MG63 (cell line): ENCODE data around the gene MXI1. TPM values are rescaled to one million over a fixed set of nuclear protein-coding genes. Genes with fewer than 3 reads are reported as not detected.
A peak's percentile ranks its signal among the peaks of the same experiment; 100 is the strongest.

ENCODE experiments used
- DNase-seq: peaks from one replicate; pipeline ENCODE4 v3.0.0-alpha.2; 2020
- H3K27me3 ChIP-seq: fragments of 250-450 bp; sonication (Bioruptor Pico); 2 replicates; pipeline ENCODE4 v1.5.1; 2020; ENCODE audit warnings: mild to moderate bottlenecking, moderate library complexity
- H3K36me3 ChIP-seq: fragments of 250-450 bp; sonication (Bioruptor Pico); 2 replicates; pipeline ENCODE4 v1.5.1; 2020; ENCODE audit warnings: mild to moderate bottlenecking, moderate library complexity
- H3K4me3 ChIP-seq: fragments of 250-450 bp; sonication (Bioruptor Pico); 2 replicates; pipeline ENCODE4 v1.5.1; 2020; ENCODE audit warnings: mild to moderate bottlenecking, moderate library complexity
- H3K9me3 ChIP-seq: fragments of 250-450 bp; sonication (Bioruptor Pico); 2 replicates; pipeline ENCODE4 v1.5.1; 2020; ENCODE audit warnings: mild to moderate bottlenecking, moderate library complexity
- total RNA-seq: library from RNA; depleted of rRNA; stranded (reverse); fragments of >200 nt; shearing (Covaris generic); gene quantifications from 2 replicates; pipeline ENCODE4 v1.2.3, GENCODE V29; 2014; ENCODE audit warnings: low replicate concordance

The MXI1 gene
- total RNA-seq, 1 experiment from 2014 or later = 13.0 TPM

DNA sequence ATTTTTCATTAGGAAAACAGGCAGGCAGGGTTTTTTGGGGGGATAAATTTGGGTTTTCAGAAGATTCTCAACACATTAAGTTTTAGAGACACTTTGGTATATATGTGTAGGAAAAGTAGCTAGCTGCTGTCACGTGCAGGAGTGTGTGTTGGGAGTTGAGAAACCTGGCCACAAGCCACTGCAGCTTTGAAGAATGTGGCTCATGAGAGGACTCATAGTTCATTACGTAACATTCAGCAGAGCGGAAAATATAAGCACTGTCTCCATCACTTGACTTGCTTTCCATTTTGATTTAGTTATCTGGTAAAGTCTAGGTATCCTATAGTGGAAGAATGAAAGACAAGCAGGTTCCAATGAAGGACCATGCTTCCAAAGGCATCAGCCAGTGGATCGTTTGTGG lies 66.1 kb downstream of the MXI1 start:
- Histone ChIP-seq H3K27me3 (no peaks in the 10 kb centered on the region), H3K36me3 (no peaks in the 10 kb centered on the region), H3K4me3 (no peak overlapping the region), H3K9me3 (no peaks in the 10 kb centered on the region)
- peak; percentile 69 for DNase-seq

DNA sequence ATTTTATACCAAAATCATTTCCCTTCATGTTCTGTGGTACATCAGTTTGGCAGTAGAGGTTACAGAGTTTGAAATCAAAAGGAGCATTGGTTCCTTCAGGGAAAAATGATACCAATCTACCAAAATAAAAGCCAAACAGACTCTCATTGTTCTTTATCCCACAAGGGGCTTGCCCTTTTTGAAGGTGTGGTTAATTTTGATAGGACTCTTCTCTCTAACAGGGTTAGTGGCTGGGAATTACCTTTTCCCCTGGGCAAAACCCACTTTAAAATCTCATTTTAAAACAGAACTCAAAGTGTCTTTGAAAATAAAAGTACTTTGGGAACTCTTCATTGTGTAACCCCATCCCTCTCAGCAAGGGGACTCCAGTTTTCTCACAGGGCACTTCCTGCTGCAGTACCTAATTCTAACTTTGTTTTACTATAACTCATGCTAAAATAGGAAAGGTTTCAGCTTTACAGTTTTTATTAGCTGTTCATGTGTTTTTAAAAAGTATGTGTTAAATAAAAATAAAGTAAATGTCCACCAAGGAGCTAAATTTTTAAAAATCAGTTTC lies 66.7 kb downstream of the MXI1 start:
- DNase-seq = no peak
- H3K36me3 ChIP-seq = no peaks in the 10 kb centered on the region
- no peaks in the 10 kb centered on the region for H3K9me3 ChIP-seq
- no peaks in the 10 kb centered on the region for H3K27me3 ChIP-seq
- H3K4me3 ChIP-seq = no peak overlapping the region

DNA sequence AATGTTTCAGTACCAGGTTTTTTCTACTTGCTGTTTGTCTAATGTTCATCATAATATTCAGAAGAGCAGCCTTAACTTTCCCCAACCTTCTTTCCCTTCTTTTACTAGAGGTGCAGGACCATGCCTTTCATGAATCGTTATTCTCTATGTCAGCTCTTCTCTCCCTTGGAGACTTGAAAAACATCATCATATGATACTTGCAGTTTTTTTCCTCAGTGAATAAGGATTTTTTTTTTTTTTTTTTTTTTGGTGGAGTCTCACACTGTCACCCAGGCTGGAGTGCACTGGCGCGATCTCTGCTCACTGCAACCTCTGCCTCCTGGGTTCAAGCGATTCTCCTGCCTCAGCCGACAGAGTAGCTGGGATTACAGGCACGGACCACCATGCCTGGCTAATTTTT lies 67.2 kb downstream of the MXI1 start:
- H3K9me3 ChIP-seq = no peaks in the 10 kb centered on the region
- H3K36me3 ChIP-seq = no peaks in the 10 kb centered on the region
- no peak for DNase-seq
- H3K27me3 ChIP-seq = no peaks in the 10 kb centered on the region
- H3K4me3 ChIP-seq = no peak overlapping the region

DNA sequence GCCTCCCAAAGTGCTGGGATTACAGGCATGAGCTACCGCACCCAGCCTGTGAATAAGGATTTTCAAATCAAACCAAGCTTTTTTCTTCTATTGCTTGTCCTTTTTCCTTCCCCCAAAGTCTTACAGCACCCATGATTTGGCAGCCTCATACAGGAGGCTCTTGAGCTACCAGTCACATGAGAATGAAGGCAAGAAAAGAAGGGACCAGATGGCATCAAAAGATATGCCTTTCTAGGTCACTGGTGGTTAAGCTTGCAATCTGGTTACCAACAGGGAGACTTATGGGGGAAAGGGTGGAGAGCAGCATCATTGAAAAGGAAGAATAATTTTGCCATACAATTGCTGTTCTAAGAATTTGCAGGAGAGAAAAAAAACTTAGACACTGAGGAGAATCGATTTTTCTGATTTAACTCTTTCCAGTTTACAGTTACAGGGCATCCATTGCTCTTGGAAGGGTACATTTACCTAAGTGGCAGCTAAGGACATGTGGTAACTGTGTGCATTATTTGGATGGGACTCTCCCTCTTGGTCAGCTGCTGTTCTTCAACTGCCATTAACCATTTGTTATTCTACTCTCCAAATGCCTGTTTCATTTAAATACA lies 67.8 kb downstream of the MXI1 start:
- Histone ChIP-seq H3K9me3 (no peaks in the 10 kb centered on the region), H3K36me3 (no peaks in the 10 kb centered on the region), H3K27me3 (no peaks in the 10 kb centered on the region), H3K4me3 (no peak overlapping the region)
- no peak for DNase-seq

DNA sequence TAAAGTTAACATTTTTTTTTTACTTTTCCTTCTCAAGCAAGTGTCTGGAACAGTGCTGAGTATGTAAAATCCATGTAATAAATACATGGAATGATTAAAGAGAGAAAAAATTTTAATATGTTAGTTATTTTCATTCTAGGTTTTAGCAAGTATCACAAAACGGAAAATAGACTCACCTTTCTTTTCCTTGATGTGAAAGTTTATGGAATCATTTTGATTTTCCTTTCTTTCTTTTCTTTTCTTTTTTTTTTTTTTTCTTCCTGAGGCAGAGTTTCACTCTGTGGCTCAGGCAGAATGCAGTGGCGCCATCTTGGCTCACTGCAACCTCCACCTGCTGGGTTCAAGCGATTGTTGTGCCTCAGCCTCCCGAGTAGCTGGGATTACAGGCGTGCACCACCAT lies 69.2 kb downstream of the MXI1 start:
- Histone ChIP-seq H3K4me3 (no peak overlapping the region), H3K9me3 (no peaks in the 10 kb centered on the region), H3K36me3 (no peaks in the 10 kb centered on the region), H3K27me3 (no peaks in the 10 kb centered on the region)
- DNase-seq = no peak

DNA sequence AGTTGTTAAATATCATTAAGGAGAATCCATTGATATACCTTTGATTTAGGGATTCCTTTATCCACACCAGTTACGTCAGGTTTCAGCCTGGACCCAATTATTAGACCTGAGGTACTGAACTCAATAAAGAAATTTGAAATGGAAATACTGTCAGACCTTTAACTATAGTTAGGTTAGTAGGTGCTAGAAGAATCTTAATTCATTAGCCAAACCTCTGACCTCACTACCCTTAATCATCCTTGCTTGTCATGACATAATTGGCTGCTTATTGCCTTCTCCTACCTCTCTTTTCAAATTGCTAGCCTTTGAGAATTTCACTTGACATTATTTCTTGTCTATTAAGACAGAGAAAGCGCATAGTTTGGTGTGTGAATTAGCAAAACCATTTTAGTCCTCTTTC lies 70.2 kb downstream of the MXI1 start:
- no peak for DNase-seq
- no peak overlapping the region for H3K4me3 ChIP-seq
- H3K27me3 ChIP-seq = no peaks in the 10 kb centered on the region
- H3K9me3 ChIP-seq = no peaks in the 10 kb centered on the region
- H3K36me3 ChIP-seq = no peaks in the 10 kb centered on the region

DNA sequence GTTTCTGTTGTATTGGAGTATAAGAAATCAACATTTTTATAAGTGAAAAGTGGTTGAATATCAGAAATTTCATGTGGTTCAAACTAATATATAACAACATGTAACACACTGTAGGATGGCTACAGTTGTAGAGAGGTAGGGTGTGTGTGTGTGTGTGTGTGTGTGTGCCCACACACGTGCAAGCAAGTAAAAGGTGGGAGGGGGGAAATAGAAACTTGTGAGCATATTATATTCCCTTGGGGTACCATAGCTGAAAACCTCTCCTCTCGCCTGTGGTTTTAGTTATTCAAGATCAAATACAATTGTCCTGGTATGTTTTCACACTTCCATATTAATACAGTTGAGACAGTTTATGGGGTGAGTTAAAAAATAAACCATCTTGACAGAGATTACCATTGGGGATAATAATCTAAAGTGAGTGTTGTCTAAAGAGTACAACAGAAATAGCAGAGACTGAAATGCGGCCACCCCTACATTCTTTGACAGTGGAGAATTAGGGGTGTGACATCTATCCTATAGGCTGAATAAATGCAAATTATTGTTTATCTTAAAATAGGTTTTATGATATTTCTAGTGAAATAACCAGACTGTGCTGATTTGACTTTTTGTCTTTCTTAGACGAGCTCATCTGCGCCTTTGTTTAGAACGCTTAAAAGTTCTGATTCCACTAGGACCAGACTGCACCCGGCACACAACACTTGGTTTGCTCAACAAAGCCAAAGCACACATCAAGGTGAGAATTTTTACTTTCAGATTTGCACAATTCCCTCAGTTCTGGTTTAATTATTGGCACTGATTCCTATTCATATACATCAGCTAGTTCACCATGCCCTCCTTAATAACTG lies 71.4 kb downstream of the MXI1 start:
- H3K9me3 ChIP-seq = no peaks in the 10 kb centered on the region
- DNase-seq = no peak
- no peak overlapping the region for H3K4me3 ChIP-seq
- no peaks in the 10 kb centered on the region for H3K36me3 ChIP-seq
- H3K27me3 ChIP-seq = no peaks in the 10 kb centered on the region

DNA sequence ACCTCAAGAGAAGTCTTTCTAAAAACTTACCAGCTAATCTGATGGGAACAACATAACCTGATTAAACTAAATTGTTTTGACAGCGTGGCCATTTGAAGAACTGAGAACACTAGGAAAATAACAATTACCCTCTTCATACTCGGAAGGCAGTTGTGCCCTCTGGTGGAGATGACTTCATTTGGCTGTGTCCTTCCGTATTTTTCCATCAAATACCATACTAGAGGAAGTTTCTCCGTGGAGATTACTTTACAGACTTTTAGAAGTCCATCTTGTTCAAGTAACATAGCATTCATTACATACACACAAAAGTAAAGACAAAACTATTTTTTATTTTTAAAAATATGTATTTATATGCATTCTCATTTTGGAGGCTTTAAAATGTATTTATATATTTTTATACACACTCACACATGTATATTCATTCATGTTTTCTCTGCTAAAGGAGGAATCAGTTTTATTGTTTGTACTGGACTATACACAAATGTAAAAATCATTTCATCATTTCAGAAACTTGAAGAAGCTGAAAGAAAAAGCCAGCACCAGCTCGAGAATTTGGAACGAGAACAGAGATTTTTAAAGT lies 72.1 kb downstream of the MXI1 start:
- H3K4me3 ChIP-seq = no peak overlapping the region
- DNase-seq = peak; percentile 8
- H3K27me3 ChIP-seq = no peaks in the 10 kb centered on the region

DNA sequence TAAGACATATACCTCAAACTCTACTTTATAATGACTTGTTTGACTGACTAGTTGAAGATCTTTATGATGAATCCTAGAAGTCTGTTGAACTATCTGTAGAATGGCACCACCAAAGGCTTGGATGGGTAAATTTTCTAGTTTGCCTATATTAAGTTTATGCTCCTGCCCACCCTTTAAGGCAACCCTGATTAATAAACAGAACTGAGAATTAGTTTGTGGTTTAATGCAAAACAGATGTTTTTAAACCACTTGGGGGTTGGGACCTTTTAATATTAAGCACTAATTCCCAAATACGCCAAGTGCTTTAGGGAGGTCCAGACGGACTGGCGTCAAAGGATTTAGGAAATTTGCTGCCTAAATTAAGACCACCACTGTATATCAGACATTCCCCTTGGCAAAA lies 76.9 kb downstream of the MXI1 start:
- Histone ChIP-seq H3K9me3 (no peaks in the 10 kb centered on the region), H3K36me3 (peaks cover 16% of the 10 kb centered on the region), H3K27me3 (no peaks in the 10 kb centered on the region), H3K4me3 (no peak overlapping the region)
- DNase-seq = no peak

More for the DNA sequence above, 72.1 kb downstream of the MXI1 start:
- H3K9me3 ChIP-seq = no peaks in the 10 kb centered on the region
- H3K36me3 ChIP-seq = no peaks in the 10 kb centered on the region

DNA sequence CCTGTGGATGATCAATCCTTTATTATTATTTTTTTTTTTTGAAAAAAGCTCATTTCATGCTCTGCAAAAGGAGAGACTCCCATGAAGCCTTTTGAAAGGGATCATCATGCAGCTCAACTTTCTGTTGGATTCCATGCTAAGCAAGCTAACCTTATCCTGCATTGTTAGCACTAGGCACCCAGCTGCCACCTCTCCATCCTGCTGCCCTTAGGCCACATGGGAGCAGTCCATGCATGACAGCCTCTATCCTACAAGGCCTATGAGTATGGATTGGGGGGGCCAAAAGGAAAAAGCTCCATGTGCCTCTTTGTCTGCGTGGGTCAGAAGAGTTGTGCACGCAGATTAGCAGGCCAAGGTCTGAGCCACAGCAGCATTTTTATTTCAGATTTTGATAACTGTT lies 78.1 kb downstream of the MXI1 start:
- no peak overlapping the region for H3K4me3 ChIP-seq
- no peaks in the 10 kb centered on the region for H3K9me3 ChIP-seq
- DNase-seq = no peak
- H3K36me3 ChIP-seq = peaks cover 26% of the 10 kb centered on the region
- no peaks in the 10 kb centered on the region for H3K27me3 ChIP-seq

DNA sequence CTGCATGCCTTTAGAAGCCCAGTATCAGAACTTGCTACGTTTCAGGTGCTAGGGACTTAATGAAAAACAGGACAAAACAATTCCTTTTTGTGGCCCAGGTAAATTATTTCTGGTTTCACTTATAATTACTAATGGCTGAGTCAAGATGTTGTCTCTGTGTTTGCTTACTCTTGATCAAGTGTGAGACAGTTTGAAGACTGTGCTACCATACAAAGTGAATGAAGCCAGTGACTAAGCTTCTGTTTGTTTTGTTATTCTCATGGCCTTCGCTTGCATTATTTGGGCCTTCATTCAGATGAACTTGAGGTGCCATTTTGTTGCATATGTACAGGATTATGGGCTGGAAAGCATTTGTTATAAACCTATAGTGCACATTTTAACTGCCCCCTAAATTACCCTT lies 79.4 kb downstream of the MXI1 start:
- DNase-seq = no peak
- Histone ChIP-seq H3K36me3 (peaks cover 38% of the 10 kb centered on the region), H3K9me3 (no peaks in the 10 kb centered on the region), H3K4me3 (no peak overlapping the region), H3K27me3 (no peaks in the 10 kb centered on the region)

DNA sequence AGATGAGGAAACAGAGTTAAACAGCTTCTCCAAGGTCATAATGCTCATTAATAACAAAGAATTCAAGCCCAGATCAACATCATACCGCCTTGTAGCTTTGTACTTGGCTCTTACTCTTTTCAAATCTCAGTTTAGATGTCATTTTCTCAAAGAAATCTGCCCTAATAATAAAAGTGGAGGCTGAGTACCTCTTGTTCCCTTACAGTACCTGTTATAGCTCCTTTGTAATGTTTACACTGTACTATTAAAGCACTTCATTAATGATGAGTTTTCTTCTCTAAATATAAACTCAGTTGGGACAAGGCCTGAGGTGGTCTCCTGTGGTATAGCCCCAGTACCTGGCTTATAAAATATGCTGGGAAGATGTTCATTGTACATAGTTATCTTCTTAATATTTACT lies 89.6 kb downstream of the MXI1 start:
- Histone ChIP-seq H3K27me3 (no peaks in the 10 kb centered on the region), H3K4me3 (no peak overlapping the region), H3K36me3 (peaks cover 95% of the 10 kb centered on the region), H3K9me3 (no peaks in the 10 kb centered on the region)
- DNase-seq = no peak

DNA sequence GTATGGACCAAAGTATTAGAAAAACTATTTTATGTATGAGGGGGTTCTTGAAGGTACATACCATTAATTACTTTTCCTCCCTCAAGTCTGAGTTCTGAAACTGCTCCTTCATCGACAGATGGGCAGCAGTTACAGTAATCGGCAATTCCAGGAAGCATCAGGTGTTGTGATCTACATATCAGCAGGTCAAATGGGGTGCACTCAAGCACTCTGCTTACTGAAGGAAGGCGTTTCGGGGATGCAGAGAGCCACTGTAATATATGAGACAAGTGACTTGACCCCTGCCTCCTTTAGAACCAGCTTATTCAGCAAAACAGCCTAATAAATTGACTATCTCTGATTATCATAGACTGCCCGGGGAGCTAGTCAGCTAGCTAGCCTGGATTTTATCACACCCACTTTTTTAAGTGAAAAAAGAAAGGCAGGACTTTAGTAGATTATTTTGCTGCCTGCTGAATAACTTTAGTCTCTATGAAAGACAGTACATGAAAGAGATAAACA lies 93.1 kb downstream of the MXI1 start:
- no peak overlapping the region for H3K4me3 ChIP-seq
- H3K27me3 ChIP-seq = no peaks in the 10 kb centered on the region
- H3K36me3 ChIP-seq = peaks cover 82% of the 10 kb centered on the region
- H3K9me3 ChIP-seq = no peaks in the 10 kb centered on the region
- DNase-seq = no peak

DNA sequence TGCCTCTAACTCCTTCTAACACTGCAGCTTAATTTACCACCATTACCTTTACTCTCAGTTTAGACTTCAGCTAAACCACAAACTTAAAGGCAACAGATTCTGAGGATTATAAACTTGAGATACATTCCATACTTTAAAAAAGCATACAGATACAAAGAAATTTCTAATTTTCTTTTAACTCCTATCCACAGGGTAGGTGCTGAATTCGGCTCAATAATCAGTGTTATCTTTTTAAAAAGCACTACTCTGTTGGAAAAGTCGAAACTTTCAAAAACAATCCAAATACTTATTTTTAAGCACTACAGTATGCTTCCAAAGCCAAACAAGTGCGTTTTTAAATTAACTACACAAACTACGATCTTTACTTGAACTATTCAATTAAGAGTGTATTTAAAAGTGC lies 96.3 kb downstream of the MXI1 start:
- DNase-seq = no peak
- Histone ChIP-seq H3K9me3 (no peaks in the 10 kb centered on the region), H3K36me3 (peaks cover 51% of the 10 kb centered on the region), H3K27me3 (no peaks in the 10 kb centered on the region), H3K4me3 (peak overlapping the region; percentile 82)

DNA sequence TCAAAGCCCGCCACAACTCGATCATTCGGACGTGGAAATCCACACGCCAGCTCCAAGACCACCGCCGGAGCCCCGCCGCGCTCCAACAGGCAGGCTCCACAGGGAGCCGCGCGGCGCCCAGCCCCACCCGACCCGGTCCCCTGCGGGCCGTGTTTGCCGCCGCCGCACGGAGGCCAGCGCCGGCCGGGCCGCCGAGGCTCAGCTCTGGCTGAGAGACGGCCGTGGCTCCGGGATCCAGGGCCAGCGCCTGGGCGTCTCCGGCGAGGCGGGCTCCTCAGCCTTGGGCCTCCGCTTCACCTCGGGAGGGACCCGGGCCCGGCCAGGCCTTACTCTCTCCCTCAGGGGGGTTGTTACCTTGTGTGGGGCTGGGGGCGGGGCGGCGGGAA lies 97.0 kb downstream of the MXI1 start:
- Histone ChIP-seq H3K36me3 (peaks cover 44% of the 10 kb centered on the region), H3K27me3 (no peaks in the 10 kb centered on the region), H3K9me3 (no peaks in the 10 kb centered on the region), H3K4me3 (peak overlapping the region; percentile 82)
- peak; percentile 43 for DNase-seq

DNA sequence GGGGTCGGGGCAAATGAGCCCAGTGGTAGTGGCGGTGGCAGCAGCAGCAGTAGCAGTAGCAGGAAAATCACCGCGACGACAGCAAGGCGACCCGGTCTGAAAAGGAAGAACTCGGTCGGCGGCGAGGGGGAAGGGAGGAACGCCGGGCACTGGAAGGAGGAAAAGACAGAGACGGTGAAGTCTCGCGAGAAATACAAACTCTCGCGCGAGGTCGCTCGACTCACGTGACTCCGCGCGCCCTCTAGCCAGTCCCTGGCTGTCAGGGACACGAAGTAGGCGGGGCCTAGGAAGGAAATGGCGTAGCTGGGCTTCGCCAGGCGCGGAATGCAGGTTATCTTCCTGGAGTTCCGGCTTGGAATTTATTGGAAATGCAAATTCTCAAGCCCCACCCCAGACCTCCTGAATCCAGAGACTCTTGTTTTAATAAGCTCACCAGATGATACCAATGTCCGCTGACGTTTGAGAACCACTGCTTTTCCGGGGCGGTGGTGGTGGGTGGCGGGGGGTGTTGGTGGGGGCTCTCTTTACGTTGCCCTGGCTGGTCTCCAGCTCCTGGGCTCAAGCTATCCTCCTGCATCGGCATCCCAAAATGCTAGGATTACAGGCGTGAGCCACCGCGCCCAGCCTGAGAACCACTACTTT lies 97.5 kb downstream of the MXI1 start, which contains the start of gene SMNDC1:
SMNDC1 (minus strand) TSS at position 141 of the 642 bp plus-strand sequence. CDS start 1,333 bp downstream, outside the sequence.
- Histone ChIP-seq H3K9me3 (no peaks in the 10 kb centered on the region), H3K36me3 (peaks cover 39% of the 10 kb centered on the region), H3K4me3 (peak within 1 kb of the TSS; percentile 82), H3K27me3 (no peaks in the 10 kb centered on the region)
- peak; percentile 97 for DNase-seq
